Measurements from ENCODE around the gene MARCO. TPM values are rescaled to one million over a fixed set of nuclear protein-coding genes. Genes with fewer than 3 reads are reported as not detected.

Gene MARCO
- total RNA-seq, 1 experiment from 2014 or later, result not detected

DNA sequence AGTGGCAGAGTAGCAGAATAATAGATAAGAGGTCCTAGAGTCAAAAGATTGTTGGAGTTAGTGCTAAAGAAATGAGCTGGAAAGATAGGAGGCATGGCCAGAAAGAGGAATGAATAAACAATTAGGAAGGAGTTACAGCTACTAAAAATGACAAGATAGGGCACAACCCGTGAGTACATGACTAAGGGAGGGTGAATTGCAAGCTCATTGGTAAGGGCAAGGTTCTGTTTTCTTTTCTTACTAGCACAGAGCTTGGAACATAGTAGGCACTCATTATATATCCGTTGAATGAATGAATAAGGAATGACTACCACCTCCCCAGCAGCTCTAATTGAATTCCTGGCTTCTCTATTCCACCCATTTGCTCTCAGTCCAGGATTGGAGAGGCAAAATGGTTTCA, 5.7 kb upstream of the MARCO start:
- Histone ChIP-seq H4K20me1 (ENCODE audit: control insufficient read depth, insufficient read depth, insufficient read length) (no peaks in the 10 kb centered on the region), H2BK15ac (ENCODE audit: low read depth, low read length) (no peak overlapping the region), H4K91ac (ENCODE audit: insufficient read length, low read depth, low read length) (no peak overlapping the region), H3T11ph (ENCODE audit: low read length) (no peak overlapping the region), H2AFZ (ENCODE audit: low read length) (no peak overlapping the region), H3K9ac (ENCODE audit: extremely low read depth, insufficient read length, low read length) (no peak overlapping the region), H3K27ac (ENCODE audit: insufficient read length, low read depth, low read length) (no peak overlapping the region), H2BK12ac (ENCODE audit: insufficient read length, low read depth, low read length) (no peak overlapping the region), H4K8ac (replicated peaks; ENCODE audit: insufficient read length, low read depth, low read length) (no peak overlapping the region), H3K4me1 (ENCODE audit: insufficient read depth, low read length) (no peaks in the 10 kb centered on the region), H3K27me3 (ENCODE audit: insufficient read depth, low read length) (no peaks in the 10 kb centered on the region), H3K23me2 (ENCODE audit: insufficient read length, low read depth, low read length, poor library complexity, severe bottlenecking) (no peaks in the 10 kb centered on the region), H3K4me2 (ENCODE audit: insufficient read depth, insufficient read length, low read length) (no peak overlapping the region), H3K14ac (ENCODE audit: insufficient read depth, low read length) (no peak overlapping the region), H3K18ac (ENCODE audit: insufficient read length, low read depth, low read length) (no peak overlapping the region), H2AK5ac (ENCODE audit: insufficient read length, low read length) (no peak overlapping the region), H3K9me3 (ENCODE audit: control insufficient read depth, low read depth, low read length) (peaks cover 8% of the 10 kb centered on the region), H2BK120ac (ENCODE audit: low read depth, low read length, poor library complexity, severe bottlenecking) (no peak overlapping the region), H3K4ac (ENCODE audit: low read depth, low read length) (no peak overlapping the region), H2BK20ac (ENCODE audit: low read depth, low read length, poor library complexity, severe bottlenecking) (no peak overlapping the region), H3K56ac (ENCODE audit: insufficient read length, low read depth, low read length) (no peak overlapping the region), H3K79me2 (ENCODE audit: insufficient read depth, low read length) (no peaks in the 10 kb centered on the region), H3K79me1 (ENCODE audit: insufficient read depth, low read depth, low read length, poor library complexity, severe bottlenecking) (no peaks in the 10 kb centered on the region), H4K5ac (ENCODE audit: insufficient read length, low read depth, low read length) (no peak overlapping the region), H3K23ac (ENCODE audit: insufficient read length, low read depth, low read length) (no peak overlapping the region), H2BK5ac (ENCODE audit: insufficient read length, low read length) (no peak overlapping the region)
- Mint-ChIP-seq H3K4me3 (no peak overlapping the region), H3K9me3 (peaks cover 10 to 11% of the 10 kb centered on the region in 2 experiments), H3K27me3 (ENCODE audit: low read depth) (peaks cover 9% of the 10 kb centered on the region; the same call in 1 of the 2 replicates), H3K4me1 (no peaks in the 10 kb centered on the region), H3K27ac (no peak overlapping the region), H3K36me3 (ENCODE audit: insufficient read depth in 1 of 3, low read depth in 3 of 3) (peaks cover 0 to 9% (median 2%) of the 10 kb centered on the region in 3 experiments; a peak in 3 of 7 replicates)
- no peak for TF ChIP-seq CTCF (conservative IDR thresholded peaks at IDR 0.05)
- DNase-seq, result no peak
- WGBS (ENCODE audit: extremely low coverage, insufficient read length, low lambda C conversion rate), result no CpG with 5 or more reads among the region's 2 CpGs
